ENCODE measurements around the gene STK38. TPM values are rescaled to one million over a fixed set of nuclear protein-coding genes. Genes with fewer than 3 reads are reported as not detected.
"Not testable (repeated sequence)": the region's sequence is repeated elsewhere in the genome, so short reads cannot be mapped to it uniquely, and the experiment has no call there.

STK38 gene
- total RNA-seq, 1 experiment from 2014 or later, result 24.2 TPM

DNA sequence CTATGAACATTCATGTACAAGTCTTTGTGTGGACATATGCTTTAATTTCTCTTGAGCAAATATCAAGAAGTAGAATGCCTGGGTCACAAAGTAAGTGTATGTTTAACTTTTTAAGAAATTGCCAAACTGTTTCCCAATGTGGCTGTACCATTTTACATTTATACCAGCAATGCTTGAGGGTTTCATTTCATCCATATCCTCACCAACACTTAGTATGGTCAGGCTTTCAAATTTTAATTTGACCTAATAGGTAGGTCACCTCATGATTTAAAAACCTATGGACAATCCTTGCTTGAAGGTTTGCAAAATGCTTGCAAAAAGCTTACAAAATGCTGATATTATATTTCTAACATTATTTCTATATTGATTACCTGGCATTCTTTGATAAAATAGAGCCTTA is 27.4 kb upstream of the STK38 start:
- Histone ChIP-seq H3K4me3 (ENCODE audit: low read depth, low read length, poor library complexity, severe bottlenecking) (no peak overlapping the region), H3K27me3 (replicated peaks; ENCODE audit: insufficient read depth, low read depth, low read length, poor library complexity) (no peaks in the 10 kb centered on the region), H3K36me3 (ENCODE audit: insufficient read depth, low read length, poor library complexity, severe bottlenecking) (no peaks in the 10 kb centered on the region), H3K4me1 (ENCODE audit: insufficient read depth, low read length, poor library complexity, severe bottlenecking) (no peaks in the 10 kb centered on the region), H3K9me3 (ENCODE audit: low read depth, low read length, poor library complexity, severe bottlenecking) (no peaks in the 10 kb centered on the region), H3K27ac (ENCODE audit: low read depth, low read length, poor library complexity, severe bottlenecking) (no peak overlapping the region)
- ChIA-PET POLR2A (ENCODE audit: low non-redundant PET) (interaction anchor here (0.6 kb wide), 1 partner anchor 29 kb away, joined by 3 read pairs; no protein-coding TSS in a partner anchor), CTCF (no interaction called here)
- no peak for TF ChIP-seq EZH2 (IDR thresholded peaks at IDR 0.05; ENCODE audit: borderline replicate concordance, low read depth, low read length, poor library complexity, severe bottlenecking)
- TF ChIP-seq, protein P1, sequence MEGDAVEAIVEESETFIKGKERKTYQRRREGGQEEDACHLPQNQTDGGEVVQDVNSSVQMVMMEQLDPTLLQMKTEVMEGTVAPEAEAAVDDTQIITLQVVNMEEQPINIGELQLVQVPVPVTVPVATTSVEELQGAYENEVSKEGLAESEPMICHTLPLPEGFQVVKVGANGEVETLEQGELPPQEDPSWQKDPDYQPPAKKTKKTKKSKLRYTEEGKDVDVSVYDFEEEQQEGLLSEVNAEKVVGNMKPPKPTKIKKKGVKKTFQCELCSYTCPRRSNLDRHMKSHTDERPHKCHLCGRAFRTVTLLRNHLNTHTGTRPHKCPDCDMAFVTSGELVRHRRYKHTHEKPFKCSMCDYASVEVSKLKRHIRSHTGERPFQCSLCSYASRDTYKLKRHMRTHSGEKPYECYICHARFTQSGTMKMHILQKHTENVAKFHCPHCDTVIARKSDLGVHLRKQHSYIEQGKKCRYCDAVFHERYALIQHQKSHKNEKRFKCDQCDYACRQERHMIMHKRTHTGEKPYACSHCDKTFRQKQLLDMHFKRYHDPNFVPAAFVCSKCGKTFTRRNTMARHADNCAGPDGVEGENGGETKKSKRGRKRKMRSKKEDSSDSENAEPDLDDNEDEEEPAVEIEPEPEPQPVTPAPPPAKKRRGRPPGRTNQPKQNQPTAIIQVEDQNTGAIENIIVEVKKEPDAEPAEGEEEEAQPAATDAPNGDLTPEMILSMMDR (conservative IDR thresholded peaks at IDR 0.05; ENCODE audit: low read depth, low read length), result no peak
- intact Hi-C loops (cut with micrococcal nuclease; ENCODE audit: unreplicated experiment), result no loop called here
- no TSS peak for BruUV-seq (replicated peaks)
- DNase-seq (ENCODE audit: low spot score), result no peak

DNA sequence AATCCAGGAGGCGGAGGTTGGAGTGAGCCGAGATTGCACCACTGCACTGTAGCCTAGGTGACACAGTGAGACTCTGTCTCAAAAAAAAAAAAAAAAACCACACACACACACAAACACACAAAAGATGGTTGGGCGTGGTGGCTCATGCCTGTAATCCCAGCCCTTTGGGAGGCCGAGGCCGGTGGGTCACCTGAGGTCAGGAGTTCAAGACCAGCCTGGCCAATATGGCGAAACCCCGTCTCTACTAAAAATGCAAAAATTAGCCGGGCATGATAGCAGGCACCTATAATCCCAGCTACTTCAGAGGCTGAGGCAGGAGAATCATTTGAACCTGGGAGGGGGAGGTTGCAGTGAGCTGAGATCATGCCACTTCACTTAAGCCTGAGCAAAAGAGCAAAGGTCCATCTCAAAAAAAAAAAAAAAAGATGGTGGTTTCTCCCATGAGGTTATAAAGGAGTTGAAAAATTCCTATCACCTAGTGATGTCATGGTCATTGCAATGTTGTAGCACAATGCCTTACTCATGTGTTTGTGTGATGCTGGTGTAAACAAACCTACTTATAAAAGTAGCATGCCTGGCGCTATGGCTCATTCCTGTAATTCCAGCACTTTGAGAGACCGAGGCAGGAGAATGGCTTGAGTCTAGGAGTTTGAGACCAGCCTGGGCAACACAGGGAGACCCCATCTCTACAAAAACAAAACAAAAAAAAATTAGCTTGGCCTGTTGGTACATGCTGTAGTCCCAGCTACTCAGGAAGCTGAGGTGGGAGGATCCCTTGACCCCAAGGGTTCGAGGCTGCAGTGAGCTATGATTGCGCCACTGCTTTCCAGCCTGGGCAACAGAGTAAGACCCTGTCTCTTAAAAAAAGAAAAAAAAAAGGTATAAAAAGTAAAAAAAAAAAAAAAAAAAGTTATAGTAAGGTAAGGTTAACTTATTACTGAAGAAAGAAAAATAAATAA is 25.4 kb upstream of the STK38 start:
- intact Hi-C loops (cut with micrococcal nuclease; ENCODE audit: unreplicated experiment); H3K4me1 ChIP-seq (ENCODE audit: insufficient read depth, low read length, poor library complexity, severe bottlenecking); H3K9me3 ChIP-seq (ENCODE audit: low read depth, low read length, poor library complexity, severe bottlenecking); H3K36me3 ChIP-seq (ENCODE audit: insufficient read depth, low read length, poor library complexity, severe bottlenecking); H3K27me3 ChIP-seq (replicated peaks; ENCODE audit: insufficient read depth, low read depth, low read length, poor library complexity); BruUV-seq (replicated peaks); DNase-seq (ENCODE audit: low spot score); CTCF ChIA-PET; H3K27ac ChIP-seq (ENCODE audit: low read depth, low read length, poor library complexity, severe bottlenecking); H3K4me3 ChIP-seq (ENCODE audit: low read depth, low read length, poor library complexity, severe bottlenecking): not testable (repeated sequence)
- POLR2A ChIA-PET (ENCODE audit: low non-redundant PET), result interaction anchor here (0.7 kb wide), 1 partner anchor 16 kb away, joined by 16 read pairs; no protein-coding TSS in a partner anchor

DNA sequence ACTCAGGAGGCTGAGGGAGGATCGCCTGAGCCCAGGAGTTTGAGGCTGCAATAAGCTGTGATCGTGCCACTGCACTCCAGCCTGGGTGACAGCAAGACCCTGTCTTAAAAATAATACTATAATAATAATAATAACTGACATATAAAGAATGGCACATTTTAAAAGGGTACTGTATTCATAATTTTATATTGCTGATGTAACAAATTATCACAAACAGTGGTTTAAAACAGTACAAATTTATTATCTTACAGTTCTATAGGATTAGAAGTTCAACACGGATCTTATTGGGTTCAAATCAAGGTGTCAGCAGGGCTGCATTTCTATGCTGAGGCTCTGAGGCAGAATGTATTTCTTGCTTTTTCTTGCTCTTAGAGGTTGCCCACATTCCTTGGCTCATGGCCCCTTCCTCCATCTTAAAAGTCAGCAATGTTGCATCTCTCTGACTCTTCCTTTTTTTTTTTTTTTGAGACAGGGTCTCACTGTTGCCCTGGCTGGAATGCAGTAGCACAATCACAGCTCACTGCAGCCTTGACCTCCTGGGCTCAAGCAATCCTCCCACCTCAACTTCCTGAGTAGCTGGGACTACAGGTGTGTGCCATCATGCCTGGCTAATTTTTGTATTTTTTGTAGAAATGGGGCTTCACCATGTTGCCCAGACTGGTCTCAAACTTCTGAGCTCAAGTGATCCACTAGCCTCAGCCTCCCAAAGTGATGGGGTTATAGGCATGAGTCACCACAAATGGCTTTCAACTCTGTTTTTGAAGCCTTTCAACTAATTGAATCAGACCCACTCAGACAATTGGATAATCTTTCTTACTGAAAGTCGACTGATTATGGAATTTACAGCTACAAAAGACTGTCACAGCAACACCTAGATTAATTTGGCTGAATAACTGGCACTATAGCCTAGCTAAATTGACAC is 24.1 kb upstream of the STK38 start:
- Histone ChIP-seq H3K4me3 (ENCODE audit: low read depth, low read length, poor library complexity, severe bottlenecking) (no peak overlapping the region), H3K27me3 (replicated peaks; ENCODE audit: insufficient read depth, low read depth, low read length, poor library complexity) (no peaks in the 10 kb centered on the region), H3K27ac (ENCODE audit: low read depth, low read length, poor library complexity, severe bottlenecking) (no peak overlapping the region), H3K4me1 (ENCODE audit: insufficient read depth, low read length, poor library complexity, severe bottlenecking) (no peaks in the 10 kb centered on the region), H3K36me3 (ENCODE audit: insufficient read depth, low read length, poor library complexity, severe bottlenecking) (no peaks in the 10 kb centered on the region), H3K9me3 (ENCODE audit: low read depth, low read length, poor library complexity, severe bottlenecking) (no peaks in the 10 kb centered on the region)
- intact Hi-C loops (cut with micrococcal nuclease; ENCODE audit: unreplicated experiment), result no loop called here
- ChIA-PET CTCF (no interaction called here), POLR2A (ENCODE audit: low non-redundant PET) (no interaction called here)
- no peak for TF ChIP-seq EZH2 (IDR thresholded peaks at IDR 0.05; ENCODE audit: borderline replicate concordance, low read depth, low read length, poor library complexity, severe bottlenecking)
- TF ChIP-seq, protein P1 (conservative IDR thresholded peaks at IDR 0.05; ENCODE audit: low read depth, low read length), result no peak
- BruUV-seq (replicated peaks), result no TSS peak
- DNase-seq (ENCODE audit: low spot score), result no peak

Measured in A673 (cell line).